22Rv1 (cell line): Measurements from ENCODE around the gene MIPEP.

Experiments
- CTCF ChIP-seq: fragments of 450-650 bp; IDR thresholded peaks from 2 replicates; pipeline ENCODE4 v1.5.1; 2017; ENCODE audit warnings: mild to moderate bottlenecking
- ZFX ChIP-seq: fragments of 450-650 bp; IDR thresholded peaks from 2 replicates; pipeline ENCODE4 v1.6.1; 2017; ENCODE audit warnings: antibody characterized with exemption, borderline replicate concordance

GRCh38 chr13:23842406-23842805, 46.8 kb downstream of the MIPEP start:
- TF ChIP-seq CTCF, result no peak
- no peak for TF ChIP-seq ZFX
